Neural progenitor cell (in vitro differentiated cells): Measurements from ENCODE around the gene THYN1.

Experiments
- CTCF ChIP-seq: fragments of 200-600 bp; sonication (generic); IDR thresholded peaks from 2 replicates; pipeline ENCODE4 v1.5.1; 2017; ENCODE audit warnings: antibody characterized with exemption, mild to moderate bottlenecking
- EZH2 ChIP-seq: fragments of 200-600 bp; sonication (generic); IDR thresholded peaks from 2 replicates; pipeline ENCODE4 v1.6.1; 2017; ENCODE audit warnings: antibody characterized with exemption, mild to moderate bottlenecking, moderate library complexity

DNA sequence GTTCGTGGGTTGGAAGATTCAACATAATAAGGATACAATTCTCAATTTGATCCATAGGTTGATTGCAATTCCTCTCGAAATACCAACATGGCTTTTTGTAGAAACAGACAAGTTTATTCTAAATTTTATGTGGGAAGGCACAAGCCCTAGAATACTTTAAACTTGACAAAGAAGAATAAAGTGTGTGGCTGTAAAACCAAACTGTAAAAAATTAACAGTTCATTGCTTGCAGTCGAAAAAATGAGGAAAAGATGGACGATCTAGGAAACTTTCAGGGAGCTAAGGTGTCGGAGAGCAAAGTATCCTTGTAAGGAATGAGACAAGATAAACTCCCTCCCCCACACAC lies 22.0 kb upstream of the THYN1 start:
- no peak for TF ChIP-seq CTCF
- TF ChIP-seq EZH2 = no peak
